ENCODE measurements around the gene CRYBB1.

DNA sequence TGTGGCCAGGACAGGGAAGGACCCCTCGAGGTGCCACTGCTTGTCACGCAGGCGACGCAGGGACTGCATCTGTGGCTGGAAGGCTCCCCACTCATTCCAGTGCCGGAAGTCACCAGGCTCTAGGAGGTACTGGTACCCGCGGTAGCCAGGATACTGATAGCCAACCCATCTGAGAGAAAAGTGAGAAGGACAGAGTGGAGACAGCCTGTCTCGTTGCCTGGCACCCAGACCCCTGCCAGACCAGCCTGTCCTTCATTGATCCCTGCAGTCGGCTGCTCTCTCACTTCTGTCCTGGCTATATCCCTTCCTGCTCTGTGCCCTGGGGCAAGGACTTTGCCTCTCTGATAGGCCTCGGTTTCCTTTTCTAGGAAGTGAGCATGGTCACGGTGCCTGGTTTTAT is 18.3 kb downstream of the CRYBB1 start:
- TF ChIP-seq POLR2A (IDR thresholded peaks at IDR 0.05; ENCODE audit: low read depth, low read length), result no peak
- TF ChIP-seq POU2F2 (IDR thresholded peaks at IDR 0.05; ENCODE audit: low read depth, low read length), result no peak
- no peak for TF ChIP-seq TAF1 (IDR thresholded peaks at IDR 0.05; ENCODE audit: low read depth, low read length)
- no peak for TF ChIP-seq POLR2AphosphoS5 (IDR thresholded peaks at IDR 0.05; ENCODE audit: low read depth, low read length)
- TF ChIP-seq SPI1 (IDR thresholded peaks at IDR 0.05; ENCODE audit: low read depth, low read length), result no peak

Measured in GM12891 (cell line).